MCF 10A (cell line): Measurements from ENCODE around the gene CLDN10. TPM values are rescaled to one million over a fixed set of nuclear protein-coding genes. Genes with fewer than 3 reads are reported as not detected.

Experiments
- BruUV-seq: library from RNA; stranded (reverse); fragments of 400-500 nt; replicated peaks from 2 replicates; lab custom pipeline; 2021; lab: Mats Ljungman, UMichigan
- CTCF ChIA-PET: fragments of 300-600 bp; sonication (Branson Sonifier 250); formaldehyde crosslinking; extraction: SDS; loops from one replicate; lab custom pipeline; 2021; ENCODE audit warnings: antibody characterized with exemption, inconsistent platforms; lab: Yijun Ruan, JAX
- POLR2A ChIA-PET: fragments of 300-600, 350-650 bp; sonication (Branson Sonifier 250); formaldehyde crosslinking; extraction: SDS; loops from one replicate; lab custom pipeline; 2020; ENCODE audit warnings: antibody characterized with exemption, inconsistent platforms; lab: Yijun Ruan, JAX
- DNase-seq: peaks from one replicate; pipeline ENCODE4 v3.0.0-alpha.2; 2018; ENCODE audit not compliant: unreplicated experiment
- H3K27ac Mint-ChIP-seq: one replicate; pipeline ENCODE4 v1.8.0; 2022; ENCODE audit warnings: mild to moderate bottlenecking, low read depth, mixed read lengths; ENCODE audit not compliant: unreplicated experiment
- H3K27me3 Mint-ChIP-seq: one replicate; pipeline ENCODE4 v1.8.0; 2022; ENCODE audit warnings: mixed read lengths; ENCODE audit not compliant: insufficient read depth, unreplicated experiment
- H3K36me3 Mint-ChIP-seq: one replicate; pipeline ENCODE4 v1.8.0; 2022; ENCODE audit warnings: mild to moderate bottlenecking, moderate library complexity, mixed read lengths; ENCODE audit not compliant: insufficient read depth, unreplicated experiment
- H3K4me1 Mint-ChIP-seq: one replicate; pipeline ENCODE4 v1.8.0; 2022; ENCODE audit warnings: mixed read lengths; ENCODE audit not compliant: insufficient read depth, unreplicated experiment
- H3K4me3 Mint-ChIP-seq: one replicate; pipeline ENCODE4 v1.8.0; 2022; ENCODE audit warnings: mild to moderate bottlenecking, moderate library complexity, mixed read lengths; ENCODE audit not compliant: unreplicated experiment
- H3K9me3 Mint-ChIP-seq: one replicate; pipeline ENCODE4 v1.8.0; 2022; ENCODE audit warnings: mixed read lengths; ENCODE audit not compliant: unreplicated experiment
- CTCF ChIP-seq: fragments of 200-600 bp; IDR thresholded peaks from one replicate; pipeline ENCODE4 v1.8.0; 2022; ENCODE audit warnings: antibody characterized with exemption, mild to moderate bottlenecking; ENCODE audit not compliant: unreplicated experiment
- intact Hi-C: fragments of 100-400 bp; cut with micrococcal nuclease; formaldehyde crosslinking; loops from 2 replicates; pipeline ENCODE4 v1.14.1; 2022
- total RNA-seq: library from RNA; stranded (reverse); gene quantifications from 2 replicates; pipeline ENCODE4 v1.2.3, GENCODE V29; 2022

Gene CLDN10
- total RNA-seq, 1 experiment from 2014 or later: not detected

- H3K4me1 Mint-ChIP-seq: peaks cover 6% of the 10 kb centered on the region
- H3K9me3 Mint-ChIP-seq: no peaks in the 10 kb centered on the region
- no peak overlapping the region for H3K27ac Mint-ChIP-seq
- no peak for TF ChIP-seq CTCF
- no peaks in the 10 kb centered on the region for H3K36me3 Mint-ChIP-seq
- intact Hi-C loops: no loop called here
- H3K4me3 Mint-ChIP-seq: no peak overlapping the region
- POLR2A ChIA-PET: no interaction called here
- BruUV-seq: no TSS peak
- peaks cover 15% of the 10 kb centered on the region for H3K27me3 Mint-ChIP-seq
- CTCF ChIA-PET: interaction anchor here (1.3 to 1.4 kb wide), 2 partner anchors 20 to 79 kb away, joined by 4 to 7 read pairs; no protein-coding TSS in a partner anchor
- no peak for DNase-seq
Observed at GRCh38 chr13:95544293-95544692, 8.2 kb upstream of the CLDN10 start.

GRCh38 chr13:95546919-95547318 lies 5.6 kb upstream of the CLDN10 start:
- TF ChIP-seq CTCF: no peak
- intact Hi-C loops: no loop called here
- H3K9me3 Mint-ChIP-seq: no peaks in the 10 kb centered on the region
- BruUV-seq: no TSS peak
- H3K4me3 Mint-ChIP-seq: no peak overlapping the region
- POLR2A ChIA-PET: interaction anchor here (1.7 kb wide), 1 partner anchor 10 kb away, joined by 5 read pairs; no protein-coding TSS in a partner anchor
- H3K36me3 Mint-ChIP-seq: no peaks in the 10 kb centered on the region
- H3K27me3 Mint-ChIP-seq: peaks cover 15% of the 10 kb centered on the region
- peaks cover 6% of the 10 kb centered on the region for H3K4me1 Mint-ChIP-seq
- CTCF ChIA-PET: interaction anchor here (0.6 to 2.4 kb wide), 4 partner anchors 10 to 63 kb away, joined by 3 to 15 read pairs (median 4); no protein-coding TSS in a partner anchor
- H3K27ac Mint-ChIP-seq: no peak overlapping the region
- DNase-seq: no peak

GRCh38 chr13:95547531-95548167 lies 4.9 kb upstream of the CLDN10 start:
- Mint-ChIP-seq H3K27me3 (peaks cover 15% of the 10 kb centered on the region), H3K27ac (no peak overlapping the region), H3K9me3 (no peaks in the 10 kb centered on the region), H3K36me3 (no peaks in the 10 kb centered on the region), H3K4me3 (no peak overlapping the region), H3K4me1 (peaks cover 6% of the 10 kb centered on the region)
- intact Hi-C loops: no loop called here
- CTCF ChIA-PET: interaction anchor here (0.8 to 2.9 kb wide), 3 partner anchors 11 to 22 kb away, joined by 3 to 17 read pairs (median 3); no protein-coding TSS in a partner anchor
- POLR2A ChIA-PET: interaction anchor here (1.2 to 2.9 kb wide), 2 partner anchors 11 kb away, joined by 3 to 10 read pairs; no protein-coding TSS in a partner anchor
- DNase-seq: no peak
- no peak for TF ChIP-seq CTCF
- no TSS peak for BruUV-seq

GRCh38 chr13:95552208-95552538 lies 347 bp upstream of the CLDN10 start:
- H3K27me3 Mint-ChIP-seq: peaks cover 6% of the 10 kb centered on the region
- CTCF ChIA-PET: no interaction called here

More at GRCh38 chr13:95552208-95552538, 347 bp upstream of the CLDN10 start:
- POLR2A ChIA-PET: no interaction called here
- no TSS peak for BruUV-seq
- intact Hi-C loops: no loop called here
- no peak for TF ChIP-seq CTCF
- Mint-ChIP-seq H3K27ac (no peak overlapping the region), H3K36me3 (no peaks in the 10 kb centered on the region), H3K9me3 (no peaks in the 10 kb centered on the region), H3K4me3 (no peak overlapping the region), H3K4me1 (peaks cover 5% of the 10 kb centered on the region)
- no peak for DNase-seq
